ENCODE measurements around the gene DUSP21. TPM values are rescaled to one million over a fixed set of nuclear protein-coding genes. Genes with fewer than 3 reads are reported as not detected.
"Not testable (repeated sequence)": the region's sequence is repeated elsewhere in the genome, so short reads cannot be mapped to it uniquely, and the experiment has no call there.

The DUSP21 gene
- total RNA-seq, 1 donor from 2014 or later: not detected

GRCh38 chrX:44876086-44876485 is 32.3 kb downstream of the DUSP21 start:
- no peak for DNase-seq (ENCODE audit: low read depth in 2 of 2)

DNA sequence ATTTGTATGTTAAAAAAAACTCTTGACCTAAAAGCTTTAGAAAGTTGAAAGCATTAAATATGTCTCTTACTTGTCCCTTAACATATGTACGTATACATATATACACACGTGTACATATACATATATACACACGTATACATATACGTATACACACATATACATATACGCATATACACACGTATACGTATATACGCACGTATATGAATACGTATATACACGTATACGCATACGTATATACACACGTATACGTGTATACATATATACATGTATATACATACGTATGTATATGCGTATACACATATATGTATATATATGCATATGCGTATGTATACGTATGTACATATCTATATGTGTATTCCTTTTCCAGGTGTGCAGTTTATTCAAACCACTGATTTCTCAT is 32.9 kb downstream of the DUSP21 start:
- DNase-seq (ENCODE audit: low read depth in 2 of 2): no peak

- DNase-seq (ENCODE audit: low read depth in 2 of 2): no peak
Measured at GRCh38 chrX:44878780-44879179, 35.0 kb downstream of the DUSP21 start.

- DNase-seq (ENCODE audit: low read depth in 2 of 2): no peak
Measured at GRCh38 chrX:44881549-44881948, 37.7 kb downstream of the DUSP21 start.

GRCh38 chrX:44882635-44883034 is 38.8 kb downstream of the DUSP21 start:
- DNase-seq (ENCODE audit: low read depth in 2 of 2): no peak

GRCh38 chrX:44884944-44885343 is 41.1 kb downstream of the DUSP21 start:
- DNase-seq (ENCODE audit: low read depth in 2 of 2): no peak

DNA sequence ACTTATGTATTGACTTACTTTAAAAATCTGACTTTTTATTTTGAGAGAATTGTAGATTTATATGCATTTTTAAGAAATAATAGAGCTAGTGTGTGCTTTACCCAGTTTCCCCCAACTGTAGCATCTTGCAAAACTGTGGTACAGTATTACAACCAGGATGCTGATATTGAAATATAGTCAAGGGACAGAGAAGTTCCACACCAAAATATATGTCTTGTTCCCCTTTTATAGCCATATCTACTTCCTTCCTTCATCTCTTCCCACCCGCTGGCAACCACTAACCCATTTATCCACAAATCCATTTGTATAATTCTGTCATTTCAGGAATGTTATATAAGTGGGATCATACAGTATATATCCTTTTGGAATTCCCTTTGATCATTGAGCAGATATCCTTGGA is 46.0 kb downstream of the DUSP21 start:
- DNase-seq (ENCODE audit: low read depth in 2 of 2): no peak

GRCh38 chrX:44890247-44890646 is 46.4 kb downstream of the DUSP21 start:
- DNase-seq (ENCODE audit: low read depth in 2 of 2): peak; percentile 60 to 62

DNA sequence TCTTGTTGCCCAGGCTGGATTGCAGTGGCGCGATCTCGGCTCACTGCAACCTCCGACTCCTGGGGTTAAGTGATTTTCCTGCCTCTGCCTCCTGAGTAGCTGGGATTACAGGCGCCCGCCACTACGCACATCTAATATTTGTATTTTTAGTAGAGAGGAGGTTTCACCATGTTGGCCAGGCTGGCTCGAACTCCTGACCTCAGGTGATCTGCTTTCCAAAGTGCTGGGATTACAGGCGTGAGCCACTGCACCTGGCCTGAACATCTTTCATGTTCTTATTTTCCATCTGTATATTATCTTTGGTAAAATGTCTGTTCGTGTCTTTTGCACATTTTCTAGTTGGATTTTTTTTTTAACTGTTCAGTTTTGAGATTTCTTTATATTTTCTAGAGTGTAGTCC is 46.9 kb downstream of the DUSP21 start:
- not testable (repeated sequence) for DNase-seq (ENCODE audit: low read depth in 2 of 2)

DNA sequence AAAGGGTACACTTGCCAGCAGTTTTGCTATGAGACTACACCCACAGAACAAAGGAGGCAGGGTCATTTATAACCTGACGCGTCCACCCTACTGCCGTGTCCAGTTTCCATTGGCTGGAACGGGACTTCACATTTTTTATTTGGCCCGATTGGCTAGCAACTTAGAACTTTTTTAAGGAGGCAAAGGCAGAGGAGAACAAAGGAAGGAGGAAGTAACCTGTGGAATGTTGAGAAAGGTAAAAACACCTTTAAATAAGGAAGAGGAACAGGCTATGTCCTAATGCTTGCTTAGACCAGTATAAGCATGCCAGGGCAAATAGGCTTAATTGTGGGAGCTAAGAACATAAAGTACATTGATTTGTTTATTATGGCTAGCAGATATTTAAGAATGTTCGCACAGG is 47.8 kb downstream of the DUSP21 start:
- DNase-seq (ENCODE audit: low read depth in 2 of 2): no peak

Other genes with a start within 250 kb of the DUSP21 start
- 16.3 and 16.8 TPM in 2 replicates for gene KDM6A, start 29.2 kb downstream of the DUSP21 start, total RNA-seq